Activated CD8-positive, alpha-beta memory T cell treated with anti-CD3 and anti-CD28 coated beads, Interleukin-2, amount 10 ng/mL, durations not matched to agents 7 days and 5 days (primary cell): Measurements from ENCODE around the gene CPNE1. TPM values are rescaled to one million over a fixed set of nuclear protein-coding genes. Genes with fewer than 3 reads are reported as not detected.

Experiments
- ATAC-seq: fragments of 150-1000 bp; cut with Tn5 transposase; one replicate; pipeline ENCODE4 v1.10.0; 2021; ENCODE audit warnings: moderate library complexity
- CTCF ChIA-PET: fragments of 350-600 bp; sonication (Branson Sonifier 250); formaldehyde crosslinking; loops from one replicate; lab custom pipeline; 2021; ENCODE audit warnings: antibody characterized with exemption; lab: Charles Lee
- DNase-seq: peaks from one replicate; pipeline ENCODE4 v3.0.0-alpha.2; 2020
- H3K27ac Mint-ChIP-seq: one replicate; pipeline ENCODE4 v1.8.0; 2021; ENCODE audit warnings: mild to moderate bottlenecking, mixed read lengths
- H3K27me3 Mint-ChIP-seq: one replicate; pipeline ENCODE4 v1.8.0; 2021; ENCODE audit warnings: mixed read lengths
- H3K36me3 Mint-ChIP-seq: one replicate; pipeline ENCODE4 v1.8.0; 2021; ENCODE audit warnings: mild to moderate bottlenecking, mixed read lengths
- H3K4me1 Mint-ChIP-seq: one replicate; pipeline ENCODE4 v1.8.0; 2021; ENCODE audit warnings: mixed read lengths
- H3K4me3 Mint-ChIP-seq: one replicate; pipeline ENCODE4 v1.8.0; 2021; ENCODE audit warnings: mild to moderate bottlenecking, moderate library complexity, mixed read lengths
- H3K9me3 Mint-ChIP-seq: one replicate; pipeline ENCODE4 v1.8.0; 2022; ENCODE audit warnings: low read depth, mixed read lengths
- total RNA-seq, 2 experiments: library from RNA; stranded (reverse); gene quantifications; one replicate each; pipeline ENCODE4 v1.2.3, GENCODE V29; 2021

Gene CPNE1
- total RNA-seq, 2 experiments from 2014 or later: 277 to 286 TPM

GRCh38 chr20:35702824-35703695 is 38.4 kb upstream of the CPNE1 start:
- no peak for DNase-seq
- Mint-ChIP-seq H3K27ac (peak overlapping the region; percentile 11), H3K27me3 (no peaks in the 10 kb centered on the region), H3K4me3 (no peak overlapping the region), H3K36me3 (peaks cover 50% of the 10 kb centered on the region), H3K9me3 (no peaks in the 10 kb centered on the region), H3K4me1 (peaks cover 39% of the 10 kb centered on the region)
- ATAC-seq: no peak
- CTCF ChIA-PET: interaction anchor here (0.8 to 5.2 kb wide), 4 partner anchors 8 to 84 kb away, joined by 3 to 28 read pairs (median 4); partner anchors contain the start of gene RBM39

GRCh38 chr20:35702051-35702823 is 37.5 kb upstream of the CPNE1 start:
- Mint-ChIP-seq H3K9me3 (no peaks in the 10 kb centered on the region), H3K4me3 (peak overlapping the region; percentile 14), H3K4me1 (peaks cover 48% of the 10 kb centered on the region), H3K27ac (peak overlapping the region; percentile 53), H3K36me3 (peaks cover 46% of the 10 kb centered on the region), H3K27me3 (no peaks in the 10 kb centered on the region)
- CTCF ChIA-PET: interaction anchor here (0.8 to 5.2 kb wide), 5 partner anchors 9 to 101 kb away, joined by 3 to 28 read pairs (median 4); partner anchors contain the start of gene RBM39
- no peak for ATAC-seq
- peak; percentile 35 for DNase-seq

- H3K4me1 Mint-ChIP-seq: peaks cover 46% of the 10 kb centered on the region
These were observed 36.0 kb upstream of the CPNE1 start for GRCh38 chr20:35700625-35701148.

GRCh38 chr20:35699957-35700624 is 35.4 kb upstream of the CPNE1 start:
- Mint-ChIP-seq H3K36me3 (peaks cover 37% of the 10 kb centered on the region), H3K4me1 (peaks cover 48% of the 10 kb centered on the region), H3K27me3 (no peaks in the 10 kb centered on the region), H3K9me3 (no peaks in the 10 kb centered on the region), H3K4me3 (peak overlapping the region; percentile 90), H3K27ac (peak overlapping the region; percentile 98)
- DNase-seq: no peak
- ATAC-seq: no peak
- CTCF ChIA-PET: interaction anchor here (0.9 to 5.2 kb wide), 12 partner anchors 11 to 255 kb away, joined by 3 to 28 read pairs (median 5); partner anchors contain the start of genes RBM39 and SCAND1

More at GRCh38 chr20:35700625-35701148, 36.0 kb upstream of the CPNE1 start:
- DNase-seq (peak; percentile 36), ATAC-seq (no peak)
- Mint-ChIP-seq H3K4me3 (peak overlapping the region; percentile 90), H3K27me3 (no peaks in the 10 kb centered on the region), H3K36me3 (peaks cover 34% of the 10 kb centered on the region), H3K9me3 (no peaks in the 10 kb centered on the region), H3K27ac (peak overlapping the region; percentile 98)
- CTCF ChIA-PET: interaction anchor here (1.0 to 5.2 kb wide), 6 partner anchors 11 to 184 kb away, joined by 3 to 28 read pairs (median 6); no protein-coding TSS in a partner anchor

- peak within 1 kb of the TSS; percentile 98 for H3K27ac Mint-ChIP-seq
- peaks cover 33% of the 10 kb centered on the region for H3K36me3 Mint-ChIP-seq
- peak; percentile 92 for DNase-seq
These were observed 34.6 kb upstream of the CPNE1 start, which contains the start of the genes NFS1 and ROMO1 for GRCh38 chr20:35699127-35699956. Gene NFS1 (minus strand): TSS chr20:35699352. CDS start chr20:35699288, 64 bp downstream. Gene ROMO1 (plus strand): TSS chr20:35699405. CDS start chr20:35699633, 228 bp downstream.

GRCh38 chr20:35698298-35699126 is 33.8 kb upstream of the CPNE1 start:
- Mint-ChIP-seq H3K4me3 (peak overlapping the region; percentile 90), H3K36me3 (peaks cover 25% of the 10 kb centered on the region)
- ATAC-seq: peak; percentile 41

More at GRCh38 chr20:35699127-35699956, 34.6 kb upstream of the CPNE1 start, which contains the start of the genes NFS1 and ROMO1:
- Mint-ChIP-seq H3K4me3 (peak within 1 kb of the TSS; percentile 90), H3K4me1 (peaks cover 42% of the 10 kb centered on the region), H3K27me3 (no peaks in the 10 kb centered on the region), H3K9me3 (no peaks in the 10 kb centered on the region)
- CTCF ChIA-PET: interaction anchor here (0.9 to 5.2 kb wide), 14 partner anchors 12 to 255 kb away, joined by 3 to 28 read pairs (median 5); partner anchors contain the start of genes RBM39 and SCAND1
- peak; percentile 94 for ATAC-seq

GRCh38 chr20:35697696-35698297 is 33.1 kb upstream of the CPNE1 start:
- no peak for ATAC-seq
- Mint-ChIP-seq H3K27me3 (no peaks in the 10 kb centered on the region), H3K36me3 (peaks cover 22% of the 10 kb centered on the region), H3K9me3 (no peaks in the 10 kb centered on the region), H3K4me3 (peak overlapping the region; percentile 90), H3K4me1 (peaks cover 35% of the 10 kb centered on the region), H3K27ac (peak overlapping the region; percentile 30)
- CTCF ChIA-PET: interaction anchor here (1.6 to 1.9 kb wide), 2 partner anchors 22 to 26 kb away, joined by 3 to 7 read pairs; no protein-coding TSS in a partner anchor
- DNase-seq: peak; percentile 35

More at GRCh38 chr20:35698298-35699126, 33.8 kb upstream of the CPNE1 start:
- DNase-seq: peak; percentile 40
- CTCF ChIA-PET: interaction anchor here (1.0 to 5.2 kb wide), 7 partner anchors 13 to 79 kb away, joined by 3 to 28 read pairs (median 5); no protein-coding TSS in a partner anchor
- Mint-ChIP-seq H3K27ac (peak overlapping the region; percentile 81), H3K27me3 (no peaks in the 10 kb centered on the region), H3K9me3 (no peaks in the 10 kb centered on the region), H3K4me1 (peaks cover 39% of the 10 kb centered on the region)

- peak; percentile 3 for DNase-seq
- Mint-ChIP-seq H3K36me3 (peaks cover 13% of the 10 kb centered on the region), H3K4me1 (peaks cover 27% of the 10 kb centered on the region), H3K27ac (no peak overlapping the region), H3K4me3 (no peak overlapping the region), H3K9me3 (no peaks in the 10 kb centered on the region), H3K27me3 (no peaks in the 10 kb centered on the region)
- ATAC-seq: no peak
- CTCF ChIA-PET: interaction anchor here (1.0 to 1.3 kb wide), 2 partner anchors 46 to 77 kb away, joined by 3 read pairs; partner anchors contain the start of gene RBM39
These were observed 31.3 kb upstream of the CPNE1 start for GRCh38 chr20:35695978-35696377.

- Mint-ChIP-seq H3K27me3 (no peaks in the 10 kb centered on the region), H3K4me1 (peaks cover 20% of the 10 kb centered on the region)
- CTCF ChIA-PET: no interaction called here
These were observed 30.6 kb upstream of the CPNE1 start for GRCh38 chr20:35695245-35695749.

GRCh38 chr20:35690265-35690664 is 25.6 kb upstream of the CPNE1 start:
- H3K36me3 Mint-ChIP-seq: peaks cover 24% of the 10 kb centered on the region
- H3K27me3 Mint-ChIP-seq: no peaks in the 10 kb centered on the region
- DNase-seq (no peak), ATAC-seq (no peak)
- CTCF ChIA-PET: no interaction called here
- H3K9me3 Mint-ChIP-seq: no peaks in the 10 kb centered on the region
- peaks cover under 1% of the 10 kb centered on the region for H3K4me1 Mint-ChIP-seq
- H3K4me3 Mint-ChIP-seq: no peak overlapping the region
- H3K27ac Mint-ChIP-seq: no peak overlapping the region

More at GRCh38 chr20:35695245-35695749, 30.6 kb upstream of the CPNE1 start:
- H3K36me3 Mint-ChIP-seq: peaks cover 12% of the 10 kb centered on the region
- H3K4me3 Mint-ChIP-seq: no peak overlapping the region
- DNase-seq: peak; percentile 26
- ATAC-seq: no peak
- H3K9me3 Mint-ChIP-seq: no peaks in the 10 kb centered on the region
- H3K27ac Mint-ChIP-seq: no peak overlapping the region
